NCI-H524 (cell line): ENCODE measurements around the gene DPP10.
A peak's percentile ranks its signal among the peaks of the same experiment; 100 is the strongest.

Experiments
- DNase-seq, 2 experiments: peaks; one replicate each; lab custom pipeline; 2025; lab: John Stamatoyannopoulos, UW

The DPP10 gene

GRCh38 chr2:115738111-115738510, 1295.7 kb downstream of the DPP10 start:
- no peak for DNase-seq

GRCh38 chr2:115739574-115739973, 1297.1 kb downstream of the DPP10 start:
- DNase-seq: peak in 1 of 2 experiments; percentile 3

- no peak for DNase-seq
Measured at GRCh38 chr2:115746151-115746550, 1303.7 kb downstream of the DPP10 start.

- DNase-seq: no peak
Measured at GRCh38 chr2:115757286-115757685, 1314.8 kb downstream of the DPP10 start.

GRCh38 chr2:115763601-115764000, 1321.2 kb downstream of the DPP10 start:
- no peak for DNase-seq

GRCh38 chr2:115771516-115771915, 1329.1 kb downstream of the DPP10 start:
- no peak for DNase-seq

- no peak for DNase-seq
Measured at GRCh38 chr2:115774361-115774760, 1331.9 kb downstream of the DPP10 start.

GRCh38 chr2:115779085-115779632, 1336.7 kb downstream of the DPP10 start:
- DNase-seq: no peak

- no peak for DNase-seq
Measured at GRCh38 chr2:115782286-115782685, 1339.8 kb downstream of the DPP10 start.

GRCh38 chr2:115796078-115796477, 1353.6 kb downstream of the DPP10 start:
- no peak for DNase-seq

GRCh38 chr2:115807276-115807675, 1364.8 kb downstream of the DPP10 start:
- DNase-seq: no peak

- no peak for DNase-seq
Measured at GRCh38 chr2:115825912-115826311, 1383.5 kb downstream of the DPP10 start.

GRCh38 chr2:115833196-115833595, 1390.8 kb downstream of the DPP10 start:
- DNase-seq: no peak

GRCh38 chr2:115838539-115838938, 1396.1 kb downstream of the DPP10 start:
- DNase-seq: no peak

- DNase-seq: no peak
Measured at GRCh38 chr2:115842306-115842705, 1399.9 kb downstream of the DPP10 start.

- DNase-seq: no peak
Measured at GRCh38 chr2:115848192-115848591, 1405.8 kb downstream of the DPP10 start.

GRCh38 chr2:115867024-115867423, 1424.6 kb downstream of the DPP10 start:
- DNase-seq: no peak

GRCh38 chr2:115874427-115874826, 1432.0 kb downstream of the DPP10 start:
- DNase-seq: no peak

- no peak for DNase-seq
Measured at GRCh38 chr2:115880558-115880957, 1438.1 kb downstream of the DPP10 start.

- DNase-seq: no peak
Measured at GRCh38 chr2:115887209-115887776, 1444.9 kb downstream of the DPP10 start.
